GM18502 (cell line): ENCODE measurements around the gene DCAF7.
A peak's percentile ranks its signal among the peaks of the same experiment; 100 is the strongest.

ENCODE experiments used
- ATAC-seq: cut with Tn5 transposase; IDR thresholded peaks from one replicate; pipeline ENCODE4 v1.9.1; 2021; ENCODE audit warnings: mild to moderate bottlenecking; ENCODE audit not compliant: unreplicated experiment, poor library complexity

DCAF7 gene

GRCh38 chr17:63578769-63579111 lies 28.5 kb downstream of the DCAF7 start:
- no peak for ATAC-seq

DNA sequence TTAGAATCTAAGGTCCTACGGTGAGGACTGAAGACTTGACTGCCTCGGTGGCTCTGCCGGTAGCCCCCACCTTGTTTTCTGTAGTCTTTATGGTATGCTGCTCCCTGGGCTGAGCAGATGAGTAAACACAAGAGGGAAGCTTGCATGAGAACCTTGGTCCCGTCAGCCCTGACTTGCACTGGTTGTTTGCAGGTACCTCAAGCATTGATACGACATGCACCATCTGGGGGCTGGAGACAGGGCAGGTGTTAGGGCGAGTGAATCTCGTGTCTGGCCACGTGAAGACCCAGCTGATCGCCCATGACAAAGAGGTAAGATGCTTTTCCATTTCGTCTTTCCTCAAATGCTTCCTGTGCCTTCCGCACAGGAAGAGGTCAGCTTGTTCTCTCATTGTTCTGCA lies 29.4 kb downstream of the DCAF7 start:
- ATAC-seq = no peak

DNA sequence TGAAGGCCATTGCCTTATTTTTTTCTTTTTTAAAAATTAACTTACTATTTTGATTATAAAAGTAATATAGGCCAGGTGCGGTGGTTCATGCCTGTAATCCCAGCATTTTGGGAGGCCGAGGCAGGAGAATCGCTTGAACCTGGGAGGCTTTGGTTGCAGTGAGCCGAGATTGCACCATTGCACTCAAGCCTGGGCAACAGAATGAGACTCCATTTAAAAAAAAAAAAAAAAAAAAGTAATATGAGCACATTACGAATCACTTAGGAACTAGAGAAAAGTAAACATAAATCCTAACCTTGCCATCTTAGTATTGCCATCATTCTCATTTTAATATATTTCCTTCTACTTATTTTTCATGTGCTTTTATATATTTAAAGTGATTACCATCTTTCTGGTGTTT lies 37.5 kb downstream of the DCAF7 start:
- no peak for ATAC-seq

- ATAC-seq = no peak
Measured at GRCh38 chr17:63588797-63589196, 38.5 kb downstream of the DCAF7 start.

GRCh38 chr17:63589646-63590045 lies 39.4 kb downstream of the DCAF7 start:
- ATAC-seq = no peak

GRCh38 chr17:63592797-63593196 lies 42.5 kb downstream of the DCAF7 start:
- ATAC-seq = no peak

DNA sequence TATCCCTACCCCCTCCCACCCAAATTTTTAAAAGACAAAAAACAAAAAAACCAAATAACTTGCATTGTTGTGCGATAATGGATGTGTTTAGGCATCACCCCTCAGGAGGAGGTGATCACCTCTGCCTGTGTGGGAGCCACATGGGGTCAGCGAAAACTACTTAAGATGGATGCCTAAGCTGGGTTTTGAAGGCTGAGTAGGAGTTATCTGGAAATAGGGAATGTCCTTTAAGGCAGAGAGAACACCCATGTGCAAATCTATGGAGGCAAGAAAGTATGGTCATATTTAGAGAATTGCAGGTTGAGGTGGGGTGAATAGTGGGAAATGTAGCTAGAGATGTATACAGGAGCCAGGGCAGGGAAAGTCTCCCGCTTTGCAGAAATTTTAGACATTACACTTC lies 44.9 kb downstream of the DCAF7 start:
- ATAC-seq = no peak

GRCh38 chr17:63596856-63597586 lies 46.7 kb downstream of the DCAF7 start:
- ATAC-seq = no peak

DNA sequence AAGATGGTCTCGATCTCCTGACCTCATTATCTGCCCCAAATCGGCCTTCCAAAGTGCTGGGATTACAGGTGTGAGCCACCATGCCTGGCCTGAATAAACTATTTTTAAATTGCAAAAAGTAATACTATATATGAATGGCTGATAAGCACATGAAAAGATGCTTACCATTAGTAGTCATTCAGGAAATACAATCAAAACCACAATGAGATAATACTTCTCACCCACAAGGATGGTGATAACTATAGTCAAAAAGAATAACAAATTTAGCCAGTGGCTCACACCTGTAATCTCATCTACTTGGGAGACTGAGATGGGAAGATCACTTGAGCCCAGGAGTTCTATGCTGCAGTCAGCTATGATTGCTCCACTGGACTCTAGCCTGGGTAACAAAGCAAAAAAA lies 48.0 kb downstream of the DCAF7 start:
- ATAC-seq = no peak

DNA sequence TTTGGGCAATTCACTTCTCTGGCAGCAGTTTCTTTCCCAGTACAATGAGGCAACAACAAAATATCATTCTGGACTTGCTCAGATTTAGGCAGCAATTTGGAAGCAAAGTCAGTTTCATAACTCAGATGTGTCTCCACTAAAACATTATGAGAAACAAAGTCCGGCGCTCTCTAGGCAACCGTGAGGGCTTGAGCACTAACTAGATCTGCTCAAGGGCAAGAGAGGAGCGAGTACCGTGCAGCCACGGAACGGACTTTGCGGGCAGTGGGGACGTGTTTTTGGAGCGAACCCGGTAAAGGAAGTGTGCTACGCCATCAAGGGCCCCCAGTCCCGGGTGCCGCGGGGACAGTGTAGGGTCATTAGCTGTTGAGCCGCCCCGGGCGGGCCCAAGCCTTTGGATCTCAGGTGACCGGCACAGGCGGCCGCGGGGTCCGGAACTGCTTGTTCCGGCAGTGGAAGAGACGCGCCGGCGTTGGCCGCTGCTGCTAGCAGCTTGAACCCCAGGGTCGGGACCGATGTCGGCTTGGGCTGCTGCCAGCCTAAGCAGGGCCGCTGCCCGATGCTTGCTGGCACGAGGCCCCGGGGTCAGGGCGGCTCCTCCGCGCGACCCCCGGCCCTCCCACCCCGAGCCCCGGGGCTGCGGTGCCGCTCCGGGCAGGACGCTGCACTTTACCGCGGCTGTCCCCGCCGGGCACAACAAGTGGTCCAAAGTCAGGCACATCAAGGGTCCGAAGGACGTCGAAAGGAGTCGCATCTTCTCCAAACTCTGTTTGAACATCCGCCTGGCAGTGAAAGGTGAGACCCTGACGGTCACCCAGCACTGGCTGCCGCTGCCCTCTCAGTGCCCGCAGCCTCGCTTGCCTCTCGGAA lies 50.5 kb downstream of the DCAF7 start, which contains the start of gene TACO1:
Gene TACO1, plus strand, starts transcription at position 327 of the 870 bp plus-strand sequence. Its CDS starts 189 bp downstream, at position 516.
- peak; percentile 94 for ATAC-seq

GRCh38 chr17:63601439-63602371 lies 51.4 kb downstream of the DCAF7 start:
- no peak for ATAC-seq

GRCh38 chr17:63609816-63610573 lies 59.7 kb downstream of the DCAF7 start:
- ATAC-seq = no peak

DNA sequence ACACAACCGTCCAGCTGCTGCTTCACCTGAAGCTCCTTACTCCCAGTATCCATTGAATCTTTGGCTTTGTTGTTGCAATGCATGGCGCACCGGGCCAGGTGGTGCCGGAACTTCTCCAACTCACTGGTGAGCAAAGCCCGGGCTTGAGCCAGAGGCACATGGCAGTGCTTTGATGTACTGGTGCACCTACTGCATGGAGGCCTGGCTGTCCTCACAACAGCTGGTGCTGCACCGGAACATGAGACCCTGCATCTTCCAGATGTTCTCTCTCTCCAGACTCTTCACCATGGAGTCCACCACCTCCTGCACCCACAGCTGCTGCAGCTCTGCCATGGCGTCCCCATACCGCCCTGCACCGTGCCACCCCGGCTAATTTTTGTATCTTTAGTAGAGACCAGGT lies 60.6 kb downstream of the DCAF7 start:
- ATAC-seq = no peak

GRCh38 chr17:63611354-63611753 lies 61.1 kb downstream of the DCAF7 start:
- no peak for ATAC-seq

DNA sequence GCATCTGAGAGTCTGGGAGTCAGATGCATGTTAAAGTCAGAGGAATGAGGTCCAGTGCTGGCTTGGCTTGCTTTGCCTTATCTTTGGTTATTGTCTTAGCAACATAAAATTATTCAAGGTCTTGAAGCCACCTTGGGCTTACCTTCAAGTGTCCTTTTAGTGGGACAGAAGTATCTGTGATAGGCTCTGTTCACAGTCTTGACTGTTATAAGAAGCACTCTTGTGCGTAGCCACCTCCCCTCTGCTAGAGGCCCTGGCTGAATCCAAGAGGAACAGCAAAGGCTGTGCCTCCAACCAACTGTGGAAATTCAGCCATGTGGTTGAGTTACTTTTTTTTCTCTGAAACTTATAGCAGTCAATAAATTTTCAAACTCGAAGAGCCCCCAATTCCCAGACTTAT lies 63.4 kb downstream of the DCAF7 start:
- no peak for ATAC-seq

GRCh38 chr17:63621229-63621683 lies 71.0 kb downstream of the DCAF7 start:
- no peak for ATAC-seq

DNA sequence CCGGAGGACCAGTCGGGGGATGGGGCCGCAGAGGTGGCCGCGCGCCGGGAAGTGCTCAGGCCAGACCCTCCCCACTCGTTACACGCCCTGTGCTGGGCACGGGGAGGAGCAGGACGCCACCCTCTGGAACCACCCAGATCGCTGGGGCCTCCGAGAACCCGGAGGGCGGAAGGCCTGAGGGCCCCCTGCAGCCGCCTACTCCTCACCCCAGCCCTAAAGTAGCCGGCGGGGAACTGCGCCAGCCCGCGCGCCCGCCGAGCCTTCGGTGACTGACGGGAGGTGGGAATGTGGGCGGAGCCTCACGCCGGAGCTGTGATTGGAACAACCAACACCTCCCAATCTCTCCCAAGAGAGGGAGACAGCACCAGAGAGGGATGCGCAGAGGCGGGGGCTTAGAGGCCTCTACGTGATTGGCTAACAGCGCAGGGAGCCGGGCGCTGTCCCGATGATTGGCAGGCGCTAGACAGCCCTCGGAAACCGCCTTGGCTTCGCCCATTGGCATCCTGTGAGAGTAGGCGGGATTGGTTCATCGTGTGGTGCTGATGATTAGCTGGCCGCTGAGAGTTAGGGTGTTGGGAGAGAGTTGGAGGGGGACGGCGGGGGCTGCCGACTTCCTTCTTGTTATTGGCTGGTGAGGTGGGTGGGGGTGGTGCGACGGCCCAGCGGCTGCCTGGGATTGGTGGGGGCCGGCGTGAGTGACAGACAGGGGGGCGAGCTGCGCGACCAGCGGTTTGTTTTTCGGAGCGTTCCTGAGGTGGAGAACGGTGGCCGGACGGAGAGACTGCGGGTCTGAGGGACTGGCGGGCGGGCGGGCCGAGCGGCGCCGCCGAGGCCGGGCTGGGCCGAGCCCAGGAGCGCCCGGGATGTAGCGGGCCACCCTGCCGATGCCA lies 71.7 kb downstream of the DCAF7 start, which contains the start of gene MAP3K3:
Gene MAP3K3, plus strand, starts transcription at position 734 of the 890 bp plus-strand sequence. CDS start 343 bp downstream, outside the sequence.
- peak; percentile 93 for ATAC-seq

GRCh38 chr17:63622574-63623390 lies 72.5 kb downstream of the DCAF7 start:
- peak; percentile 36 for ATAC-seq
